BLaER1 treated with 17β-estradiol and CSF1 and Interleukin-3, amounts not matched to agents 10 nM and 100 nM (cell line): ENCODE results near the gene CLCN7.

Experiments
- H3K27ac ChIP-seq, 11 experiments: shearing (Covaris generic); formaldehyde crosslinking; 2 replicates each; pipeline ENCODE4 v1.8.1; 2022
- H3K27me3 ChIP-seq, 11 experiments: shearing (Covaris generic); formaldehyde crosslinking; 2 replicates each; pipeline ENCODE4 v1.8.1; 2022
- H3K36me3 ChIP-seq, 11 experiments: shearing (Covaris generic); formaldehyde crosslinking; 2 replicates each; pipeline ENCODE4 v1.8.1; 2022
- H3K4me1 ChIP-seq, 10 experiments: shearing (Covaris generic); formaldehyde crosslinking; 2 replicates each; pipeline ENCODE4 v1.8.1; 2022
- H3K4me2 ChIP-seq, 11 experiments: shearing (Covaris generic); formaldehyde crosslinking; 2 replicates each; pipeline ENCODE4 v1.8.1; 2022
- H3K4me3 ChIP-seq, 10 experiments: shearing (Covaris generic); formaldehyde crosslinking; 2 replicates each; pipeline ENCODE4 v1.8.1; 2022
- H3K9ac ChIP-seq, 11 experiments: shearing (Covaris generic); formaldehyde crosslinking; 2 replicates each; pipeline ENCODE4 v1.8.1; 2022
- H3K9me3 ChIP-seq, 11 experiments: shearing (Covaris generic); formaldehyde crosslinking; replicated peaks in 1 of 11; 2 replicates each; pipeline ENCODE4 v1.8.1; 2022
- H4K20me1 ChIP-seq, 11 experiments: shearing (Covaris generic); formaldehyde crosslinking; 2 replicates each; pipeline ENCODE4 v1.8.1; 2022
- Cebpa-rat ChIP-seq, 11 experiments: shearing (Covaris generic); IDR thresholded peaks; 2 replicates each; pipeline ENCODE4 v1.8.1; 2022

Gene CLCN7

DNA sequence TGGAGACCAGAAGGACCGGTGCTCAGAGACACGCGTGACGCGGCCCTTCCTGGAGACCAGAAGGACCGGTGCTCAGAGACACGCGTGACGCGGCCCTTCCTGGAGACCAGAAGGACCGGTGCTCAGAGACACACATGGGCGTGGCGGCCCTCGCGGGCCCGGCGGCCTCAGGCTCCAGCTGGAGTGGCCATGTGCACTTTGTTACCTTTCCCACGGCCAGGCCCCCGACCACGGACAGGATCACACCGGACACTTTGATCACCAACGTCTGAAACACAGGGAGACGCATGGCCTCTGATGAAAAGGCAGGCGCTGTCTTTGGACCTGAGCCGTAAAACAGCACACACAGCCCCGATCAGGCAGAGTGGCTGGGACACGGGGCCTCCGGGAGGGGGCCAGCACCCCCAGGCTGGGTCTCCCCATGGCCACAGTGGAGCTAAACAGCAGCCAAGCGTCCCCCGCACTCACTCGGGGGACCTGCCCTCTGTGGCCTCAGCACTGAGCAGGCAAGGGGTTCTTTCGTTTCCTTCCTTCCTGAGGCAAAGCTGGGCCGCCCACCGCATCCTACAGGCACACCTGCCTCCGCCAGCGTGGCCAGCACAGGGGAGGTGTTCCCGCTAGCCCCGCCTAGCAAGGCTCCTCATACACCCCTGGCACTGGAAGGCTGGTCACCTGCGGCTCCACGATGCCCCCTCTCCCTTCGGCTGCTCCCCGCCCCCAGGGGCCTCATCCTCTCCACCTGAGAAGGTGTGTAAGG, 17.2 kb downstream of the CLCN7 start:
- peaks cover 73 to 97% (median 87%) of the 10 kb centered on the region in 11 experiments for H3K36me3 ChIP-seq

DNA sequence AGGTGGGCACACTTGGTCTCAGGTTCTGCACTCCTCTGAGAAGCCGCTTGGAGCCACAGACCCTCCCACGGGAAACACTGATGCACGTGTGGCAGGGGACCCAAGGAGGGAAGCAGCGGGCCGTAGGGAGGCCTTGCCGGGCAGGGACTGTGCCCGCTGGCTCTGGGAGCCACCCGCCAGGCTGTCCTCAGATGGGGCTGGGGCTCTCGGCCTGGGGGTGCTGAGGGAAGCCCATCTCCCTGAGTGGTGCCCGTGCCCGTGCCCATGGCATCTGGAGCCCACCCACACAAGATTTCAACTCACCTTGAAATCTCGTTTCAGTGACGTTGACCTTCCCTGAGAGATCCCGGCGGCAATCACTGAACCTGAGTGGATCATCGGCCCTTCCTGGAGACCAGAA, 17.9 kb downstream of the CLCN7 start:
- H4K20me1 ChIP-seq = peaks cover 0 to 97% (median 23%) of the 10 kb centered on the region in 11 experiments; a peak in 14 of 22 replicates
- peak overlapping the region in 6 of 11 experiments; percentile 16 to 91 (median 88); a peak in 11 of 22 replicates for H3K27ac ChIP-seq
- H3K4me1 ChIP-seq = peaks cover 20 to 82% (median 78%) of the 10 kb centered on the region in 10 experiments
- no peaks in the 10 kb centered on the region for H3K9me3 ChIP-seq
- no peak overlapping the region for H3K4me3 ChIP-seq
- no peak for TF ChIP-seq Cebpa-rat (IDR thresholded peaks at IDR 0.05)
- H3K36me3 ChIP-seq = peaks cover 74 to 97% (median 87%) of the 10 kb centered on the region in 11 experiments
- peak overlapping the region in 7 of 11 experiments; percentile 16 to 80 (median 58); a peak in 9 of 22 replicates for H3K9ac ChIP-seq
- peak overlapping the region in 7 of 11 experiments; percentile 14 to 94 (median 90); a peak in 11 of 22 replicates for H3K4me2 ChIP-seq
- no peaks in the 10 kb centered on the region for H3K27me3 ChIP-seq

More for the DNA sequence above, 17.2 kb downstream of the CLCN7 start:
- Histone ChIP-seq H3K9ac (peak overlapping the region in 9 of 11 experiments; percentile 3 to 80 (median 58); a peak in 16 of 22 replicates), H3K4me3 (peak overlapping the region in 3 of 10 experiments; percentile 13 to 27 (median 25); a peak in 3 of 20 replicates), H3K9me3 (no peaks in the 10 kb centered on the region), H3K27me3 (no peaks in the 10 kb centered on the region), H3K4me1 (peaks cover 20 to 82% (median 78%) of the 10 kb centered on the region in 10 experiments), H4K20me1 (peaks cover 0 to 98% (median 24%) of the 10 kb centered on the region in 11 experiments; a peak in 14 of 22 replicates), H3K27ac (peak overlapping the region in 8 of 11 experiments; percentile 23 to 91 (median 82); a peak in 16 of 22 replicates), H3K4me2 (peak overlapping the region in 10 of 11 experiments; percentile 61 to 94 (median 84); a peak in 20 of 22 replicates)
- no peak for TF ChIP-seq Cebpa-rat (IDR thresholded peaks at IDR 0.05)

DNA sequence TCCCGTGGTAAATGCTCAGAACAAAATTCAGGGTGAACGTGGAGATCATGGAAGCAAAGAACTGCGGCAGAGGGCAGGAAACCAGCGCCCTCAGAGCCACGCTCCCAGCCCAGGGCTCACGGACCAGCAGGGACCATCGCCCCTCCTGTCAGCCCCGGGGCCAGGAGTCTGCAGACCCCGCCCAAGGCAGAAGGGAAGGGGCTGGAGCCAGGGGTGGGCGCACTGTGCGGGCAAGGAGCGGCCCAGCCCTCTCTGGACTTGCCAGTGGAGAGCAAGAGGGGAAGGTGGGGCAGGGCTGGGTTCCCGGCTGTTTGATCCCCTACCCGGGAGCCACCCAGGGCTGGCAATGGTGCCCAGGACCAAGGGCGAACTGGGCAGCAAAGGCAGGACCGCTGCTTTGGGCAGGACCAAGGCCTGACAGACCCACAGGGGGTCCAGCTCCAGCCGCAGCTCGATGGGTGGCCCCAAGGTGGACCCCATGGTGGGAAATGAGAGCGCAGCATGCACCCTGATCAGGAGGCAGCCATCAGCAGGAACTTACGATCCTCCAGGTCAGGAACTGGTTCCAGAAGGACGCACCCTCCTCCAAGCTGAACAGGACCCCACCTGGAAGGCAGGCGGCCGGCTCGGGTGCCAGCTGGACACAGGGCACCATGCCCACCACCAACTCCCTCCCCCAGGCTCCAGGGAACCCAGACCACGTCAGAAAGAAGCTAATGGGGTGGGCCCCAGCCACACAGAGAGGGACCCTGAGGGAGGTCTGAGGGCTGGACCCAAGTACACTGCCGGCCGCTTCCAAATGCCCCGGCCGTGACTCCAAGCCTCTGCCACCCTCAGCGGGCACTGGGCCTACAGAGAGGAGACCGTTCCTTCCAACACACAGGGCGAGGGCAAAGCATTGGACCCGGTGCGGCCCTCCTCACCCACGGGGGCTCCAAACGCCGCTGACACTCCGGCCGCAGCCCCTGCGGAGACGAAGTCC, 19.3 kb downstream of the CLCN7 start:
- Histone ChIP-seq H3K27ac (peak overlapping the region in 7 of 11 experiments; percentile 11 to 91 (median 73); a peak in 11 of 22 replicates), H3K9ac (peak overlapping the region in 8 of 11 experiments; percentile 17 to 70 (median 58); a peak in 10 of 22 replicates), H3K9me3 (no peaks in the 10 kb centered on the region), H3K36me3 (peaks cover 74 to 97% (median 87%) of the 10 kb centered on the region in 11 experiments), H3K4me3 (no peak overlapping the region), H3K4me1 (peaks cover 20 to 74% (median 68%) of the 10 kb centered on the region in 10 experiments), H4K20me1 (peaks cover 0 to 92% (median 21%) of the 10 kb centered on the region in 11 experiments; a peak in 14 of 22 replicates), H3K4me2 (peak overlapping the region in 9 of 11 experiments; percentile 45 to 87 (median 74); a peak in 16 of 22 replicates), H3K27me3 (no peaks in the 10 kb centered on the region)
- no peak for TF ChIP-seq Cebpa-rat (IDR thresholded peaks at IDR 0.05)

DNA sequence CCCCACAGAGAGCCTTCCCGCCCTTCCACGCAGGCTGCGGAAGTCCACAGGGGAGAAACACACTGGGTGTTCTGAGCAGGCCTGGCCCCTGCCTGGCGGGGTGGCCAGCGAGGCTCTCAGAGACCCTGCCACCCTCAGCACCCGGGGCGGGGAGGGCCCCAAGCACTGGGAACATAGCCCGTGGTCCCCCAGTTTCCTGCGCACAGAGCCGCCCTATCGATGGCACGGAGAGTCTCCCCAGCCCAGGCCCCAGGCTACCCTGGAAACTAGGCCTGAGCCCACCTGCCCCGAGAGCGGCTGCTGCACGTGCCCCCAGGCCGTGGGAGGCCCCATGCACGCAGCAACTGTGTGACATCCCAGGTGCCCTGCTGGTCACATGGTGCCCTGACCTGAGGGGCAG, 20.3 kb downstream of the CLCN7 start:
- Histone ChIP-seq H3K9me3 (no peaks in the 10 kb centered on the region), H4K20me1 (peaks cover 0 to 92% (median 15%) of the 10 kb centered on the region in 11 experiments; a peak in 14 of 22 replicates), H3K27me3 (no peaks in the 10 kb centered on the region), H3K36me3 (peaks cover 75 to 98% (median 90%) of the 10 kb centered on the region in 11 experiments), H3K4me3 (peak overlapping the region in 2 of 10 experiments; percentile 0 to 29; a peak in 2 of 20 replicates), H3K4me2 (peak overlapping the region in 9 of 11 experiments; percentile 45 to 87 (median 74); a peak in 18 of 22 replicates), H3K27ac (peak overlapping the region in 9 of 11 experiments; percentile 40 to 91 (median 73); a peak in 18 of 22 replicates), H3K9ac (peak overlapping the region in 10 of 11 experiments; percentile 15 to 70 (median 60); a peak in 17 of 22 replicates), H3K4me1 (peaks cover 12 to 65% (median 58%) of the 10 kb centered on the region in 10 experiments; a peak in 19 of 20 replicates)
- TF ChIP-seq Cebpa-rat (IDR thresholded peaks at IDR 0.05) = no peak

- peaks cover 88 to 100% (median 96%) of the 10 kb centered on the region in 11 experiments for H3K36me3 ChIP-seq
- no peak overlapping the region for H3K4me3 ChIP-seq
- H3K4me2 ChIP-seq = peak overlapping the region in 7 of 11 experiments; percentile 45 to 87 (median 77); a peak in 9 of 22 replicates
- peak overlapping the region in 8 of 11 experiments; percentile 63 to 91 (median 74); a peak in 15 of 22 replicates for H3K27ac ChIP-seq
- H3K4me1 ChIP-seq = peaks cover under 1 to 54% (median 46%) of the 10 kb centered on the region in 10 experiments; a peak in 18 of 20 replicates
- H3K27me3 ChIP-seq = no peaks in the 10 kb centered on the region
- no peaks in the 10 kb centered on the region for H3K9me3 ChIP-seq
- H4K20me1 ChIP-seq = peaks cover 0 to 92% (median 10%) of the 10 kb centered on the region in 11 experiments; a peak in 14 of 22 replicates
- peak overlapping the region in 8 of 11 experiments; percentile 15 to 70 (median 60); a peak in 10 of 22 replicates for H3K9ac ChIP-seq
- no peak for TF ChIP-seq Cebpa-rat (IDR thresholded peaks at IDR 0.05)
Measured at GRCh38 chr16:1453316-1453715, 21.5 kb downstream of the CLCN7 start.

GRCh38 chr16:1452530-1452929, 22.3 kb downstream of the CLCN7 start:
- H3K36me3 ChIP-seq = peaks cover 94 to 100% (median 98%) of the 10 kb centered on the region in 11 experiments
- H3K9me3 ChIP-seq = no peaks in the 10 kb centered on the region
- peaks cover 0 to 92% (median 2%) of the 10 kb centered on the region in 11 experiments; a peak in 12 of 22 replicates for H4K20me1 ChIP-seq
- H3K4me3 ChIP-seq = no peak overlapping the region
- no peak for TF ChIP-seq Cebpa-rat (IDR thresholded peaks at IDR 0.05)
- H3K27ac ChIP-seq = peak overlapping the region in 1 of 11 experiments; percentile 42; a peak in 2 of 22 replicates
- peaks cover 0 to 54% (median 42%) of the 10 kb centered on the region in 10 experiments; a peak in 18 of 20 replicates for H3K4me1 ChIP-seq
- H3K4me2 ChIP-seq = no peak overlapping the region
- no peaks in the 10 kb centered on the region for H3K27me3 ChIP-seq
- H3K9ac ChIP-seq = no peak overlapping the region; a peak in 1 of 22 replicates

- no peak overlapping the region for H3K4me2 ChIP-seq
- H3K27me3 ChIP-seq = no peaks in the 10 kb centered on the region
- H3K4me1 ChIP-seq = peaks cover 2 to 55% (median 42%) of the 10 kb centered on the region in 10 experiments
- no peak for TF ChIP-seq Cebpa-rat (IDR thresholded peaks at IDR 0.05)
- peaks cover 0 to 91% (median 0%) of the 10 kb centered on the region in 11 experiments; a peak in 9 of 22 replicates for H4K20me1 ChIP-seq
- no peak overlapping the region for H3K4me3 ChIP-seq
- peaks cover 95 to 100% (median 98%) of the 10 kb centered on the region in 11 experiments for H3K36me3 ChIP-seq
- H3K9ac ChIP-seq = peak overlapping the region in 4 of 11 experiments; percentile 0 to 52 (median 19); a peak in 5 of 22 replicates
- H3K9me3 ChIP-seq = no peaks in the 10 kb centered on the region
- H3K27ac ChIP-seq = peak overlapping the region in 3 of 11 experiments; percentile 19 to 42 (median 23); a peak in 4 of 22 replicates
Measured at GRCh38 chr16:1451702-1452392, 23.0 kb downstream of the CLCN7 start.
